H9 (cell line): ENCODE data around the gene KBTBD12. TPM values are rescaled to one million over a fixed set of nuclear protein-coding genes. Genes with fewer than 3 reads are reported as not detected.

Source experiments
- DNase-seq: peaks from one replicate; pipeline ENCODE4 v3.0.0-alpha.2; 2017
- H2AFZ ChIP-seq: one replicate; pipeline ENCODE4 v1.6.1; 2013; ENCODE audit warnings: mild to moderate bottlenecking, low read length, control low read depth, moderate library complexity
- H2AK5ac ChIP-seq: 2 replicates; pipeline ENCODE4 v1.6.1; 2013; ENCODE audit warnings: low read length, control low read depth, mixed read lengths; ENCODE audit not compliant: insufficient read length
- H2BK120ac ChIP-seq: one replicate; pipeline ENCODE4 v1.6.1; 2013; ENCODE audit warnings: low read depth, mild to moderate bottlenecking, low read length, control low read depth, inconsistent platforms; ENCODE audit not compliant: poor library complexity, severe bottlenecking
- H2BK12ac ChIP-seq: 2 replicates; pipeline ENCODE4 v1.6.1; 2013; ENCODE audit warnings: low read length, control low read depth, mixed read lengths, low read depth; ENCODE audit not compliant: insufficient read length
- H2BK15ac ChIP-seq: 2 replicates; pipeline ENCODE4 v1.6.1; 2013; ENCODE audit warnings: low read depth, low read length, control low read depth
- H2BK20ac ChIP-seq: one replicate; pipeline ENCODE4 v1.6.1; 2013; ENCODE audit warnings: low read depth, mild to moderate bottlenecking, low read length, control low read depth, inconsistent platforms; ENCODE audit not compliant: poor library complexity, severe bottlenecking
- H2BK5ac ChIP-seq: 2 replicates; pipeline ENCODE4 v1.6.1; 2013; ENCODE audit warnings: low read length, control low read depth, mixed read lengths; ENCODE audit not compliant: insufficient read length
- H3K14ac ChIP-seq: 2 replicates; pipeline ENCODE4 v1.6.1; 2013; ENCODE audit warnings: low read length, control low read depth; ENCODE audit not compliant: insufficient read depth
- H3K18ac ChIP-seq: 2 replicates; pipeline ENCODE4 v1.6.1; 2013; ENCODE audit warnings: low read depth, mild to moderate bottlenecking, mixed read lengths, low read length, control low read depth; ENCODE audit not compliant: insufficient read length
- H3K23ac ChIP-seq: 2 replicates; pipeline ENCODE4 v1.6.1; 2013; ENCODE audit warnings: low read length, control low read depth, mixed read lengths, low read depth; ENCODE audit not compliant: insufficient read length
- H3K23me2 ChIP-seq: 2 replicates; pipeline ENCODE4 v1.6.1; 2013; ENCODE audit warnings: low read depth, mild to moderate bottlenecking, mixed read lengths, low read length, control low read depth; ENCODE audit not compliant: insufficient read length, poor library complexity, severe bottlenecking
- H3K27ac ChIP-seq: 2 replicates; pipeline ENCODE4 v1.5.1; 2013; ENCODE audit warnings: low read length, control low read depth, mixed read lengths, low read depth; ENCODE audit not compliant: insufficient read length
- H3K27me3 ChIP-seq: 2 replicates; pipeline ENCODE4 v1.6.1; 2013; ENCODE audit warnings: low read length, control low read depth, inconsistent platforms; ENCODE audit not compliant: insufficient read depth
- H3K4ac ChIP-seq: 2 replicates; pipeline ENCODE4 v1.6.1; 2013; ENCODE audit warnings: low read depth, mild to moderate bottlenecking, control low read depth, inconsistent platforms, low read length, moderate library complexity
- H3K4me1 ChIP-seq: 2 replicates; pipeline ENCODE4 v1.6.1; 2013; ENCODE audit warnings: low read length, control low read depth, inconsistent platforms; ENCODE audit not compliant: insufficient read depth
- H3K4me2 ChIP-seq: 2 replicates; pipeline ENCODE4 v1.6.1; 2013; ENCODE audit warnings: low read length, control low read depth, mixed read lengths; ENCODE audit not compliant: insufficient read length, insufficient read depth
- H3K56ac ChIP-seq: 2 replicates; pipeline ENCODE4 v1.6.1; 2013; ENCODE audit warnings: low read depth, mild to moderate bottlenecking, mixed read lengths, low read length, control low read depth; ENCODE audit not compliant: insufficient read length
- H3K79me1 ChIP-seq: 2 replicates; pipeline ENCODE4 v1.6.1; 2013; ENCODE audit warnings: low read depth, mild to moderate bottlenecking, moderate library complexity, low read length, control low read depth, inconsistent platforms; ENCODE audit not compliant: insufficient read depth, poor library complexity, severe bottlenecking
- H3K79me2 ChIP-seq: 2 replicates; pipeline ENCODE4 v1.6.1; 2013; ENCODE audit warnings: low read length, control low read depth, inconsistent platforms; ENCODE audit not compliant: insufficient read depth
- H3K9ac ChIP-seq: 2 replicates; pipeline ENCODE4 v1.6.1; 2013; ENCODE audit warnings: low read length, control low read depth, mixed read lengths; ENCODE audit not compliant: insufficient read length; ENCODE audit errors: extremely low read depth
- H3K9me3 ChIP-seq: one replicate; pipeline ENCODE4 v1.6.1; 2013; ENCODE audit warnings: low read depth, low read length, inconsistent platforms; ENCODE audit not compliant: control insufficient read depth
- H3T11ph ChIP-seq: one replicate; pipeline ENCODE4 v1.6.1; 2013; ENCODE audit warnings: mild to moderate bottlenecking, low read length, control low read depth, inconsistent platforms
- H4K20me1 ChIP-seq: one replicate; pipeline ENCODE4 v1.6.1; 2013; ENCODE audit not compliant: control insufficient read depth, insufficient read length, insufficient read depth
- H4K5ac ChIP-seq: 2 replicates; pipeline ENCODE4 v1.6.1; 2013; ENCODE audit warnings: low read depth, mild to moderate bottlenecking, mixed read lengths, low read length, control low read depth; ENCODE audit not compliant: insufficient read length
- H4K8ac ChIP-seq: replicated peaks from 2 replicates; pipeline ENCODE4 v1.6.1; 2013; ENCODE audit warnings: low read length, control low read depth, mixed read lengths, low read depth; ENCODE audit not compliant: insufficient read length
- H4K91ac ChIP-seq: 2 replicates; pipeline ENCODE4 v1.6.1; 2013; ENCODE audit warnings: low read depth, mild to moderate bottlenecking, moderate library complexity, mixed read lengths, low read length, control low read depth; ENCODE audit not compliant: insufficient read length
- H3K27ac Mint-ChIP-seq, 3 experiments: 2 replicates in 2 of 3; 3 replicates in 1 of 3; pipeline ENCODE4 v1.8.0; 2020 to 2021; ENCODE audit warnings: mixed read lengths in 3 of 3, mild to moderate bottlenecking in 1 of 3, moderate library complexity in 1 of 3
- H3K27me3 Mint-ChIP-seq: 2 replicates; pipeline ENCODE4 v1.8.0; 2021; ENCODE audit warnings: low read depth, mild to moderate bottlenecking, moderate library complexity, mixed read lengths
- H3K36me3 Mint-ChIP-seq, 3 experiments: 2 replicates in 2 of 3; 3 replicates in 1 of 3; pipeline ENCODE4 v1.8.0; 2020 to 2021; ENCODE audit warnings: low read depth in 3 of 3, mixed read lengths in 3 of 3; ENCODE audit not compliant: insufficient read depth in 1 of 3
- H3K4me1 Mint-ChIP-seq, 2 experiments: 2 replicates each; pipeline ENCODE4 v1.8.0; 2020; ENCODE audit warnings: mixed read lengths in 2 of 2
- H3K4me3 Mint-ChIP-seq, 2 experiments: 2 replicates in 1 of 2; 3 replicates in 1 of 2; pipeline ENCODE4 v1.8.0; 2020 to 2021; ENCODE audit warnings: mild to moderate bottlenecking in 2 of 2, mixed read lengths in 2 of 2, moderate library complexity in 1 of 2
- H3K9me3 Mint-ChIP-seq, 2 experiments: 2 replicates in 1 of 2; 3 replicates in 1 of 2; pipeline ENCODE4 v1.8.0; 2020; ENCODE audit warnings: mild to moderate bottlenecking in 2 of 2, mixed read lengths in 2 of 2, moderate library complexity in 1 of 2
- CTCF ChIP-seq: fragments of 200-600 bp; sonication (generic); conservative IDR thresholded peaks from 3 replicates; pipeline ENCODE4 v1.8.0; 2021; ENCODE audit warnings: antibody characterized with exemption, mild to moderate bottlenecking
- WGBS: extraction: QIAGEN DNeasy Blood & Tissue Kit; methylation state at CpG from one replicate; pipeline ENCODE4 v1.1.7; 2013; ENCODE audit warnings: missing lambda C conversion rate, low lambda C conversion rate, mixed read lengths; ENCODE audit not compliant: insufficient read length; ENCODE audit errors: extremely low coverage; 5-methylcytosine and 5-hydroxymethylcytosine counted together
- total RNA-seq: library from RNA; stranded (reverse); gene quantifications from 2 replicates; pipeline ENCODE4 v1.2.1, GENCODE V29; 2021

Gene KBTBD12
- total RNA-seq, 1 experiment from 2014 or later, result not detected

GRCh38 chr3:127949446-127950055 is 34.5 kb downstream of the KBTBD12 start:
- Histone ChIP-seq H3K27me3 (no peaks in the 10 kb centered on the region), H2BK15ac (no peak overlapping the region), H3K14ac (no peak overlapping the region), H2BK12ac (no peak overlapping the region), H3K23ac (no peak overlapping the region), H3K4ac (no peak overlapping the region), H2BK20ac (no peak overlapping the region), H3K79me1 (no peaks in the 10 kb centered on the region), H3K4me1 (no peaks in the 10 kb centered on the region), H4K91ac (no peak overlapping the region), H4K8ac (no peak overlapping the region), H3K27ac (no peak overlapping the region), H3K9me3 (no peaks in the 10 kb centered on the region), H2BK120ac (no peak overlapping the region), H2BK5ac (no peak overlapping the region), H4K5ac (no peak overlapping the region), H3K79me2 (no peaks in the 10 kb centered on the region), H4K20me1 (no peaks in the 10 kb centered on the region), H3K18ac (no peak overlapping the region), H3K56ac (no peak overlapping the region), H3K4me2 (no peak overlapping the region), H2AK5ac (no peak overlapping the region), H2AFZ (no peak overlapping the region), H3K23me2 (no peaks in the 10 kb centered on the region), H3T11ph (no peak overlapping the region), H3K9ac (no peak overlapping the region)
- Mint-ChIP-seq H3K27ac (no peak overlapping the region), H3K27me3 (peaks cover 13% of the 10 kb centered on the region), H3K36me3 (no peaks in the 10 kb centered on the region), H3K4me3 (no peak overlapping the region), H3K9me3 (peaks cover 0 to under 1% of the 10 kb centered on the region in 2 experiments; a peak in 1 of 5 replicates), H3K4me1 (no peaks in the 10 kb centered on the region)
- no CpG with 5 or more reads among the region's 2 CpGs for WGBS
- no peak for DNase-seq
- TF ChIP-seq CTCF, result no peak
